ENCODE measurements around the gene DHDH. TPM values are rescaled to one million over a fixed set of nuclear protein-coding genes. Genes with fewer than 3 reads are reported as not detected.

The DHDH gene
- total and polyA plus RNA-seq, 5 donors from 2014 or later, result 0.68 to 2.4 (median 1.1) TPM; not detected in 1

DNA sequence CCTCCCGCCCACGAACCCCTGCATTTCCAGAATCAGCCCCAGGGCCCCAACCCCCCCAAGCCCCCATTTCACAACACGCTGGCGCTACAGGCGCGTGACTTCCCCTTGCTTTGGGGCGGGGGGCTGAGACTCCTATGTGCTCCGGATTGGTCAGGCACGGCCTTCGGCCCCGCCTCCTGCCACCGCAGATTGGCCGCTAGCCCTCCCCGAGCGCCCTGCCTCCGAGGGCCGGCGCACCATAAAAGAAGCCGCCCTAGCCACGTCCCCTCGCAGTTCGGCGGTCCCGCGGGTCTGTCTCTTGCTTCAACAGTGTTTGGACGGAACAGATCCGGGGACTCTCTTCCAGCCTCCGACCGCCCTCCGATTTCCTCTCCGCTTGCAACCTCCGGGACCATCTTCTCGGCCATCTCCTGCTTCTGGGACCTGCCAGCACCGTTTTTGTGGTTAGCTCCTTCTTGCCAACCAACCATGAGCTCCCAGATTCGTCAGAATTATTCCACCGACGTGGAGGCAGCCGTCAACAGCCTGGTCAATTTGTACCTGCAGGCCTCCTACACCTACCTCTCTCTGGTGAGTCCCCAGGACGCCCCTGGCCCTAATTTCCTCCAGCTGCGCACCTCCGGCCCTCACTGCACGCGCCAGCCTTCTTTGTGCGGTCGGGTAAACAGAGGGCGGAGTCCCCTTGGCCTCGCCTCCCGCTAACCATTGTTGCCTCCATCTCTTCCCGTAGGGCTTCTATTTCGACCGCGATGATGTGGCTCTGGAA, 31.7 kb downstream of the DHDH start, which contains the start of gene FTL:
Gene FTL (plus strand): TSS at position 270 of the 766 bp plus-strand sequence. CDS start 199 bp downstream, at position 469.
- H3K36me3 Mint-ChIP-seq, result peaks cover 8% of the 10 kb centered on the region
- peaks cover 7% of the 10 kb centered on the region for H3K27me3 Mint-ChIP-seq
- Histone ChIP-seq H3K27me3 (ENCODE audit: control insufficient read depth, insufficient read depth, low read length) (no peaks in the 10 kb centered on the region), H3K9me3 (ENCODE audit: control insufficient read depth in 2 of 2, low read length in 2 of 2) (no peaks in the 10 kb centered on the region), H3K4me1 (ENCODE audit: control insufficient read depth, insufficient read depth, low read length, poor library complexity, severe bottlenecking) (peaks cover 52% of the 10 kb centered on the region), H3K36me3 (ENCODE audit: control insufficient read depth, insufficient read depth, low read length) (peaks cover 25% of the 10 kb centered on the region), H3K27ac (ENCODE audit: insufficient read depth, low read length, poor library complexity, severe bottlenecking) (peak within 1 kb of the TSS; percentile 82), H3K4me3 (ENCODE audit: low read depth, low read length) (peak within 1 kb of the TSS; percentile 85)
- no peaks in the 10 kb centered on the region for H3K9me3 Mint-ChIP-seq
- ATAC-seq (ENCODE audit: low read depth in 2 of 2) (peak; percentile 73 to 75), DNase-seq (peak; percentile 86 to 96 (median 87))
- peak within 1 kb of the TSS; percentile 99 to 100 (median 99) for H3K4me3 Mint-ChIP-seq
- peaks cover 4 to 64% (median 36%) of the 10 kb centered on the region in 4 donors for H3K4me1 Mint-ChIP-seq
- H3K27ac Mint-ChIP-seq, result peak within 1 kb of the TSS; percentile 98 to 99 (median 99)

DNA sequence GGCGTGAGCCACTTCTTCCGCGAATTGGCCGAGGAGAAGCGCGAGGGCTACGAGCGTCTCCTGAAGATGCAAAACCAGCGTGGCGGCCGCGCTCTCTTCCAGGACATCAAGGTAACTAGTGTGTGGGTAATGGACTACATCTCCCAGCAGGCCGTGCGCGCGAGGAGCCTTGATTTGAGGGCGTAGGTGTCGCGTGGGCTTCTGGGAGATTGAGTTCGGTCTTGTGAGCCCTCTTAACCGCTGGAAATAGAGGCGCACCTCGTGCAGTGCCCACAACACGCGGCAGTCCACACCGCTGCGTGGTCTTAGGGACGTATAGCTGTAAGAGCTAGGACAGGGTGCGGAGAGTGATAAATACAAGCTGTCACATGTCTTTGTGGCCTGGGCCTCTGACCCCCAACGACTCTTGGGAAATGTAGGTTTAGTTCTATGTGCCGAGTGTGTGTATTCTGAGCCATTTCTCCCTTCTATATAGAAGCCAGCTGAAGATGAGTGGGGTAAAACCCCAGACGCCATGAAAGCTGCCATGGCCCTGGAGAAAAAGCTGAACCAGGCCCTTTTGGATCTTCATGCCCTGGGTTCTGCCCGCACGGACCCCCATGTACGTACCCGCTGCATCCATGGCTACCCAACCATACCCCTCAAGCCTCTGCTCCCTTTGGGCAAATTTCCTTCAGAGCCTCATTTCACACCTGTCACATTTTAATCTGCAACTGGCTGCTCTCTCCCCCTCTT, 32.5 kb downstream of the DHDH start:
- Histone ChIP-seq H3K27me3 (ENCODE audit: control insufficient read depth, insufficient read depth, low read length) (no peaks in the 10 kb centered on the region), H3K4me3 (ENCODE audit: low read depth, low read length) (peak overlapping the region; percentile 85), H3K4me1 (ENCODE audit: control insufficient read depth, insufficient read depth, low read length, poor library complexity, severe bottlenecking) (peaks cover 56% of the 10 kb centered on the region), H3K27ac (ENCODE audit: insufficient read depth, low read length, poor library complexity, severe bottlenecking) (peak overlapping the region; percentile 82), H3K9me3 (ENCODE audit: control insufficient read depth in 2 of 2, low read length in 2 of 2) (no peaks in the 10 kb centered on the region), H3K36me3 (ENCODE audit: control insufficient read depth, insufficient read depth, low read length) (peaks cover 29% of the 10 kb centered on the region)
- Mint-ChIP-seq H3K27me3 (peaks cover 7% of the 10 kb centered on the region), H3K4me3 (peak overlapping the region; percentile 99 to 100 (median 99)), H3K36me3 (peaks cover 10% of the 10 kb centered on the region), H3K4me1 (peaks cover 4 to 66% (median 35%) of the 10 kb centered on the region in 4 donors), H3K9me3 (no peaks in the 10 kb centered on the region), H3K27ac (peak overlapping the region; percentile 98 to 99 (median 99))
- ATAC-seq (ENCODE audit: low read depth in 2 of 2), result peak; percentile 70 to 77
- peak; percentile 84 to 94 (median 89) for DNase-seq

DNA sequence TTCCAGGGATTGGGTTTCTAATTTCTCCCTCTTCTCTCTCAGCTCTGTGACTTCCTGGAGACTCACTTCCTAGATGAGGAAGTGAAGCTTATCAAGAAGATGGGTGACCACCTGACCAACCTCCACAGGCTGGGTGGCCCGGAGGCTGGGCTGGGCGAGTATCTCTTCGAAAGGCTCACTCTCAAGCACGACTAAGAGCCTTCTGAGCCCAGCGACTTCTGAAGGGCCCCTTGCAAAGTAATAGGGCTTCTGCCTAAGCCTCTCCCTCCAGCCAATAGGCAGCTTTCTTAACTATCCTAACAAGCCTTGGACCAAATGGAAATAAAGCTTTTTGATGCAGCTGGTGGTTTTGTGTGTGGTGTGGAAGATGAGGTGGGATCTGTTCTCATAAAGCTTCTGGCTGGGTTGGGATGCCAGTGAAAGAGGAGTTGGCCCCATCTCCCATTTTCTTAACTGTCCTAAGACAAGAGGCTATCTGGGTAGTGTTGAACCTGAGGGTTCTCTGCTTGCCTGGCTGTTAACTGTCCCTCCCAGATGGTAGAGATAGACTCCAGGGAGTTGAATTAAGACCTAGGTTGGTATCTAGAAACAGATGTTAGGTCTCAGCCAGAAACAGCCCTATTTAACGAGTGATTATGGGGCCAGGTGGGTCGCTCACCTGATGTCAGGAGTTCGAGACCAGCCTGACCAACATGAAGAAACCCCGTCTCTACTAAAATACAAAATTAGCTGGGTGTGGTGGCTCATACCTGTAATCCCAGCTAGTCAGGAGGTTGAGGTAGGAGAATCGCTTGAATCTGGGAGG, 33.2 kb downstream of the DHDH start:
- Histone ChIP-seq H3K27ac (ENCODE audit: insufficient read depth, low read length, poor library complexity, severe bottlenecking) (peak overlapping the region; percentile 82), H3K4me3 (ENCODE audit: low read depth, low read length) (peak overlapping the region; percentile 85), H3K27me3 (ENCODE audit: control insufficient read depth, insufficient read depth, low read length) (no peaks in the 10 kb centered on the region), H3K4me1 (ENCODE audit: control insufficient read depth, insufficient read depth, low read length, poor library complexity, severe bottlenecking) (peaks cover 57% of the 10 kb centered on the region), H3K9me3 (ENCODE audit: control insufficient read depth in 2 of 2, low read length in 2 of 2) (no peaks in the 10 kb centered on the region), H3K36me3 (ENCODE audit: control insufficient read depth, insufficient read depth, low read length) (peaks cover 29% of the 10 kb centered on the region)
- H3K4me1 Mint-ChIP-seq, result peaks cover 4 to 63% (median 33%) of the 10 kb centered on the region in 4 donors
- H3K9me3 Mint-ChIP-seq, result no peaks in the 10 kb centered on the region
- peak overlapping the region; percentile 99 to 100 (median 99) for H3K4me3 Mint-ChIP-seq
- peak overlapping the region; percentile 98 to 99 (median 99) for H3K27ac Mint-ChIP-seq
- peaks cover 13% of the 10 kb centered on the region for H3K36me3 Mint-ChIP-seq
- ATAC-seq (ENCODE audit: low read depth in 2 of 2) (no peak), DNase-seq (no peak)
- peaks cover 7% of the 10 kb centered on the region for H3K27me3 Mint-ChIP-seq

DNA sequence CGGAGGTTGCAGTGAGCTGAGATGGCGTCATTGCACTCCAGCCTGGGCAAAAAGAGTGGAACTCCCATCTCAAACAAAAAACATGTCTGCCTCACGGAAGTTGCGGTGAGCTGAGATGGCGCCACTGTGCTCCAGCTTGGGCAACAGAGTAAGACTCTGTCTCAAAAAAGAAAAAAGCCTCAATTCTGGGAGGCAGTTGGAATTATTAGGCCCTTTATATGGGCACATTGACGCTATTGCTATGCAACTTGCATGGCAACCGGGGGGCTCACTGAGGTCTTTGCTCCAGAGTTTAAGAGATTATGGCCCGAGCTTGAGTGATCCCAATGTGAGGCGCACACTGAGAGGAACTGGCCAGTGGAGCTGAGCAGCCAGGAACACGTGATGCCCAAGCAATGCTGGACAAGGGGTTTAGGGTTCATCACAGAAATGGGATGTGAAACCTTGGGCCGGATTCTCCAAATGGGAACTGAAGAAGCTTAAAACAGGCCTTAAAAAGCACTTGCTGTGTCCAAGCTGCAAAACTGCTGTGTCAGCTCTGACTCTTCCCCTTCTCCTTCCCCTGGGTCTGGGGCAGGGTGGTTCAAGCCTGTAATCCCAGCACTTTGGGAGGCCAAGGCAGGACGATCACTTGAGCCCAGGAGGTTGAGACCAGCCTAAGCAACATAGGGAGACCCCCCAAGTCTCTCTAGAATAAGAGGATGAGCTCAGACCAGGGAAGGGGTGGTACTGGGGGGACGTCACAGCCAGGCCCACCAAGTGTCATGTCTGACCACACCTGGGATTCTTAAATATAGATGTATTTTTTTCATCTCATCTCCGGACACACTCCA, 34.1 kb downstream of the DHDH start:
- no peak for ATAC-seq (ENCODE audit: low read depth in 2 of 2)
- Mint-ChIP-seq H3K27me3 (peaks cover 7% of the 10 kb centered on the region), H3K27ac (peak overlapping the region in 1 of 3 donors; percentile 98), H3K4me1 (peaks cover 4 to 55% (median 28%) of the 10 kb centered on the region in 4 donors), H3K4me3 (peak overlapping the region; percentile 38 to 100 (median 99)), H3K36me3 (peaks cover 13% of the 10 kb centered on the region), H3K9me3 (no peaks in the 10 kb centered on the region)
- Histone ChIP-seq H3K4me1 (ENCODE audit: control insufficient read depth, insufficient read depth, low read length, poor library complexity, severe bottlenecking) (peaks cover 49% of the 10 kb centered on the region), H3K27me3 (ENCODE audit: control insufficient read depth, insufficient read depth, low read length) (no peaks in the 10 kb centered on the region), H3K9me3 (ENCODE audit: control insufficient read depth in 2 of 2, low read length in 2 of 2) (no peaks in the 10 kb centered on the region), H3K4me3 (ENCODE audit: low read depth, low read length) (no peak overlapping the region), H3K36me3 (ENCODE audit: control insufficient read depth, insufficient read depth, low read length) (peaks cover 30% of the 10 kb centered on the region), H3K27ac (ENCODE audit: insufficient read depth, low read length, poor library complexity, severe bottlenecking) (peak overlapping the region; percentile 23)
- DNase-seq, result no peak

DNA sequence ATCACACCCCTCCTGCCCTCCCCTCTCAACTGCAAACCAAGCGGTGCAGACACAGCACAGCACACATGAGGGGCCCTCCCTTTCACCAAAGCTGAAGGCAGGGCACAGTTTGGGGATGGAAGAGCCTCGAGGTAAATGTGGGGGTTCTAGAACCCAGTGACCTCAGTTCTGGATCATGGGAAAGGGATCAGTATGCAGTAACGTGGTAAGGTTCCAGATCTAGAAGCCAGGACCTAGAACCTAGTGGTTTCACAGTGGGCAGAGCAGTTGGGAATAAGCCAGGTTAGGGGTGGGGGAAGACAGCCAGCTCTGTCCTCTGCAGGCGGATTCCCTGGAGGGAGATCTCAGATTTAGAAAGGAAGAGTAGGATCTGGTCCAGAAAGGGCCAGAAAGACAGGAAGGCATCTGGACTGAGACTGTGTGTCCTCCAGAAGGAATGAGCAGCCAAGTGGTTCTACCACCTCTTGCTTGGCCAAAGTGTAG, 34.7 kb downstream of the DHDH start:
- peaks cover 36% of the 10 kb centered on the region for H3K36me3 ChIP-seq (ENCODE audit: control insufficient read depth, insufficient read depth, low read length)
- H3K4me1 Mint-ChIP-seq, result peaks cover 4 to 48% (median 27%) of the 10 kb centered on the region in 4 donors
- no peak for ATAC-seq (ENCODE audit: low read depth in 2 of 2)
- no peaks in the 10 kb centered on the region for H3K9me3 ChIP-seq (ENCODE audit: control insufficient read depth in 2 of 2, low read length in 2 of 2)
- peak overlapping the region in 1 of 3 donors; percentile 89 for H3K27ac Mint-ChIP-seq
- H3K27me3 Mint-ChIP-seq, result peaks cover 7% of the 10 kb centered on the region
- no peaks in the 10 kb centered on the region for H3K9me3 Mint-ChIP-seq
- H3K4me1 ChIP-seq (ENCODE audit: control insufficient read depth, insufficient read depth, low read length, poor library complexity, severe bottlenecking), result peaks cover 42% of the 10 kb centered on the region
- DNase-seq, result no peak
- peak overlapping the region in 1 of 4 donors; percentile 34 for H3K4me3 Mint-ChIP-seq
- no peaks in the 10 kb centered on the region for H3K27me3 ChIP-seq (ENCODE audit: control insufficient read depth, insufficient read depth, low read length)
- no peak overlapping the region for H3K27ac ChIP-seq (ENCODE audit: insufficient read depth, low read length, poor library complexity, severe bottlenecking)
- no peak overlapping the region for H3K4me3 ChIP-seq (ENCODE audit: low read depth, low read length)
- H3K36me3 Mint-ChIP-seq, result peaks cover 16% of the 10 kb centered on the region

DNA sequence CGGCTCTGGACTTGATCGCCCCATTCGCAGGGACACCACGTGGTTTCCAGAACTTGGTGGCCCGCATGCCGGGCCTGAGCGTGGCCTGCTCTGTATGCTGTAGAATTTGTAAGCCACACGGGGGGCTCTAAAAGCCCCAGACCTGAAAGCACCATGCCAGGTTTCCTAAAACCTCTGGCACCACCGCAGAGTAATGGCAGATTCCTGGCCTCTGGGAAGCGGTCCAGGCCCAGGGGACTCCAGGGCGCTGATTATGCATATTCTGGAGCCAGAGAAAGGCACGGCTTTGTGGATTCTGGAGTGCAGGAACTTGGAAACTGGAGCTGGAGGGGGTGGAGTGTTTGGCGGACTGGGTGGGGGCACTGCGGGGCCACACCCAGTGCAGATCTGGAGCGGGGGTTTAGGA, 35.3 kb downstream of the DHDH start:
- ATAC-seq (ENCODE audit: low read depth in 2 of 2) (no peak), DNase-seq (no peak)
- Histone ChIP-seq H3K27me3 (ENCODE audit: control insufficient read depth, insufficient read depth, low read length) (no peaks in the 10 kb centered on the region), H3K9me3 (ENCODE audit: control insufficient read depth in 2 of 2, low read length in 2 of 2) (no peaks in the 10 kb centered on the region), H3K4me1 (ENCODE audit: control insufficient read depth, insufficient read depth, low read length, poor library complexity, severe bottlenecking) (peaks cover 36% of the 10 kb centered on the region), H3K36me3 (ENCODE audit: control insufficient read depth, insufficient read depth, low read length) (peaks cover 40% of the 10 kb centered on the region), H3K4me3 (ENCODE audit: low read depth, low read length) (no peak overlapping the region), H3K27ac (ENCODE audit: insufficient read depth, low read length, poor library complexity, severe bottlenecking) (no peak overlapping the region)
- H3K9me3 Mint-ChIP-seq, result no peaks in the 10 kb centered on the region
- peaks cover 4 to 44% (median 24%) of the 10 kb centered on the region in 4 donors for H3K4me1 Mint-ChIP-seq
- peaks cover 16% of the 10 kb centered on the region for H3K36me3 Mint-ChIP-seq
- peaks cover 7% of the 10 kb centered on the region for H3K27me3 Mint-ChIP-seq
- no peak overlapping the region for H3K4me3 Mint-ChIP-seq
- no peak overlapping the region for H3K27ac Mint-ChIP-seq

Measured in CD4-positive, CD25-positive, alpha-beta regulatory T cell (primary cell).